Measurements from ENCODE around the gene ABCG4.
A peak's percentile ranks its signal among the peaks of the same experiment; 100 is the strongest.

DNA sequence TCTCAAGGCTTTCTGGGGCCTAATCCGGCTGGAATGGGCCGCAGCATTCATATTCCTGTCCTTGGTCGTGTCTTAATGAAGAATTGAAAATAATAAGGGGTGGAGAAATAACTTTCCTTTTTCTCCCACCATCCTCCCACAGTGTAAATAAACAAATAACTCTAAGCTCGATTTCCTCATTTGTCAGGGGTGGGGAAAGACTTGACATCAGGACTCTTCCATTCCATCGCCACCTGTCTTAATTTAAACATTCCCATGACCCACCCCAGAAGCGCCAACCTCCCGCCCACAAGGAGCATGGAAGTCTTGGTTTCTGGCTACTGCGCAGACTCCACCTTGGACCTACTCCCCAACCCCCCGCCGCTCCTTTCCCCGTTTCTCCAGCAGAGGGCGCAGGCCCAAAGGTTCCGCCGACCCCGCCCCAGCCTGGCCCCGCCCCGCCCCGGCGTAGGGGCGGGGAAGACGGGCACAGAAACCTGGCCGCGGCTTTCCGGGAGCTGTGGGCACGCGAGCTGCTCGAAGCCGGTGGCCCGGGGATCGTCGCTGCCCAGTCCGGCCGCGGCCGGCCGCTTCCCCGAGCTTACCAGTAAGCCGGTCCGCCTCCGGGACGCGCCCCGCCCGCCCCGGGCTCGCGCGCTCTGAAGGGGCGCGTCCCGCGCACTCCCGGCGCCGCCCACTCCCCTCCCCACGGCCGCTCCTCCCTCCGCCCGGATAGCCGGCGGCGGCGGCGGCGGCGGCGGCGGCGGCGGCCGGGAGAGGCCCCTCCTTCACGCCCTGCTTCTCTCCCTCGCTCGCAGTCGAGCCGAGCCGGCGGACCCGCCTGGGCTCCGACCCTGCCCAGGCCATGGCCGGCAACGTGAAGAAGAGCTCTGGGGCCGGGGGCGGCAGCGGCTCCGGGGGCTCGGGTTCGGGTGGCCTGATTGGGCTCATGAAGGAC, 57.0 kb downstream of the ABCG4 start, which contains the start of gene CBL:
- TF ChIP-seq CTCF (IDR thresholded peaks at IDR 0.05): peak; percentile 77 to 93 (median 84)
- no peak for TF ChIP-seq EP300 (IDR thresholded peaks at IDR 0.05)
- peak; percentile 49 for TF ChIP-seq POLR2A (IDR thresholded peaks at IDR 0.05)
